Uterus (tissue), 4 donors: Measurements from ENCODE around the gene BCCIP. TPM values are rescaled to one million over a fixed set of nuclear protein-coding genes. Genes with fewer than 3 reads are reported as not detected.

Source experiments
- DNase-seq, 2 donors: peaks; one replicate each; pipeline ENCODE4 v3.0.0-alpha.2; 2019 to 2020
- H3K27ac ChIP-seq, 2 donors: fragments of 200-600 bp; sonication (generic); 1 replicate in 1 of 2; 2 replicates in 1 of 2; pipeline ENCODE4 v1.5.1; 2016 to 2018
- H3K27me3 ChIP-seq, 2 donors: fragments of 200-600 bp; sonication (generic); one replicate each; pipeline ENCODE4 v1.5.1; 2018 to 2019; ENCODE audit warnings: control low read depth in 1 of 2
- H3K36me3 ChIP-seq, 2 donors: fragments of 200-600 bp; sonication (generic); one replicate each; pipeline ENCODE4 v1.5.1; 2019; ENCODE audit warnings: control low read depth in 1 of 2
- H3K4me1 ChIP-seq, 2 donors: fragments of 200-600 bp; sonication (generic); one replicate each; pipeline ENCODE4 v1.5.1; 2018 to 2019; ENCODE audit warnings: control low read depth in 1 of 2
- H3K4me3 ChIP-seq, 2 donors: fragments of 200-600 bp; sonication (generic); 1 replicate in 1 of 2; 2 replicates in 1 of 2; pipeline ENCODE4 v1.5.1; 2018 to 2019; ENCODE audit warnings: mild to moderate bottlenecking in 1 of 2
- H3K9me3 ChIP-seq, 2 donors: fragments of 200-600 bp; sonication (generic); one replicate each; pipeline ENCODE4 v1.5.1; 2019; ENCODE audit warnings: control low read depth in 1 of 2
- POLR2A ChIP-seq, 2 donors: fragments of 450-650 bp; IDR thresholded peaks; one replicate each; pipeline ENCODE4 v1.6.1; 2016; ENCODE audit warnings: antibody characterized with exemption in 2 of 2, mild to moderate bottlenecking in 1 of 2, moderate library complexity in 1 of 2
- intact Hi-C: fragments of 100-400 bp; cut with DNase I; formaldehyde crosslinking; loops from one replicate; pipeline ENCODE4 v1.15.1; 2023; ENCODE audit warnings: low total_unique reads
- total RNA-seq, 4 donors: library from RNA; depleted of rRNA in 3 of 4; stranded (reverse); fragments of >200 nt in 3 of 4; gene quantifications; one replicate each; pipeline versions ENCODE4 v1.1.0 to v1.2.4, GENCODE V29; 2014 to 2023
- TF ChIP-seq, protein P1 (sequence below), 4 experiments: fragments of 200-600 bp in 2 of 4; fragments of 450-650 bp in 2 of 4; sonication (generic) in 2 of 4; IDR thresholded peaks; one replicate each; pipeline ENCODE4 v1.5.1; 2016 to 2019; ENCODE audit warnings: antibody characterized with exemption in 4 of 4, mild to moderate bottlenecking in 2 of 4, moderate library complexity in 1 of 4
- donor health status: DM: yes; HTN: yes; CAD: no.

BCCIP gene
- total RNA-seq, 4 donors from 2014 or later, result 10.8 to 59.0 (median 28.8) TPM

DNA sequence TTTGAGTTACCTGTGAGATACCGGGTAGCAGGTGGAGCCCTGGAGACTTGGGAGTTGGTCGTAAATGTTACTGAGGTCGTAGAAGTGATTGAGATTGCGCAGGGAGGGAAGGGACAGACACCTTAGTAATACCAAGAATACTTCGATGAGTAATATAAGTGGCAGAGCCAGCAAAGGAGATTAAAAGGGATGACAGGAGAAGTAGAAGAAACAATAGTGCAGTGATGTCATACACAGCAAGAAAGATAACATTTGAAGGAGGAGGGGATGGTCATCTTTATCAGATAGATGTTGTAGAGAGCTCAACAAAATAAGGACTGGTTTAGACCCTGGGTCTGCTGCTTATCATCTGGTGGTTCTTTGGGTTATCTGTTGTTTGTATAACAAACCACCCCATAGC lies 5.0 kb downstream of the BCCIP start:
- H3K27me3 ChIP-seq, result no peaks in the 10 kb centered on the region
- intact Hi-C loops, result no loop called here
- H3K36me3 ChIP-seq, result no peaks in the 10 kb centered on the region
- H3K4me1 ChIP-seq, result peaks cover 0 to 16% of the 10 kb centered on the region in 2 donors
- no peak overlapping the region for H3K4me3 ChIP-seq
- DNase-seq, result no peak
- TF ChIP-seq POLR2A (IDR thresholded peaks at IDR 0.05), result no peak
- TF ChIP-seq, protein P1, sequence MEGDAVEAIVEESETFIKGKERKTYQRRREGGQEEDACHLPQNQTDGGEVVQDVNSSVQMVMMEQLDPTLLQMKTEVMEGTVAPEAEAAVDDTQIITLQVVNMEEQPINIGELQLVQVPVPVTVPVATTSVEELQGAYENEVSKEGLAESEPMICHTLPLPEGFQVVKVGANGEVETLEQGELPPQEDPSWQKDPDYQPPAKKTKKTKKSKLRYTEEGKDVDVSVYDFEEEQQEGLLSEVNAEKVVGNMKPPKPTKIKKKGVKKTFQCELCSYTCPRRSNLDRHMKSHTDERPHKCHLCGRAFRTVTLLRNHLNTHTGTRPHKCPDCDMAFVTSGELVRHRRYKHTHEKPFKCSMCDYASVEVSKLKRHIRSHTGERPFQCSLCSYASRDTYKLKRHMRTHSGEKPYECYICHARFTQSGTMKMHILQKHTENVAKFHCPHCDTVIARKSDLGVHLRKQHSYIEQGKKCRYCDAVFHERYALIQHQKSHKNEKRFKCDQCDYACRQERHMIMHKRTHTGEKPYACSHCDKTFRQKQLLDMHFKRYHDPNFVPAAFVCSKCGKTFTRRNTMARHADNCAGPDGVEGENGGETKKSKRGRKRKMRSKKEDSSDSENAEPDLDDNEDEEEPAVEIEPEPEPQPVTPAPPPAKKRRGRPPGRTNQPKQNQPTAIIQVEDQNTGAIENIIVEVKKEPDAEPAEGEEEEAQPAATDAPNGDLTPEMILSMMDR (IDR thresholded peaks at IDR 0.05), result no peak
- no peak overlapping the region for H3K27ac ChIP-seq
- H3K9me3 ChIP-seq, result no peaks in the 10 kb centered on the region

DNA sequence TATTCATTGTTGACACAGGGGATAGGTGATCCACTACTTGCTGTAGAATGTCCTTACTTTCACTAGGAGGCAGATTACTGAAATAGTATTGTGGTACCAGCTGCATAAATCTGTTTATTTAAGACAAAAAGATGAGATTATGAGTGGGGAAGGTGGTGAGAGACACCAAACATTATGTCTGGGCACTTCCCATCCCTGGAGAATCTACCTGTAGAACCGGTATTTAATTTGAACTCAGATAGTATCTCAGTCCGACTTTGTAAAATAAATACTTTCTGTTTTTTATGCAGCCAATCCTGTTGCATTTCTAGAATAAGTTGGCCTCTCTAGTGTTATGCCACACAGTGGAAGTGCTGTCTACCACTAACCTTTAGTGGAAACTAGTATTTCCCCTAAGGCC lies 13.4 kb downstream of the BCCIP start:
- Histone ChIP-seq H3K36me3 (no peaks in the 10 kb centered on the region), H3K27ac (no peak overlapping the region)

DNA sequence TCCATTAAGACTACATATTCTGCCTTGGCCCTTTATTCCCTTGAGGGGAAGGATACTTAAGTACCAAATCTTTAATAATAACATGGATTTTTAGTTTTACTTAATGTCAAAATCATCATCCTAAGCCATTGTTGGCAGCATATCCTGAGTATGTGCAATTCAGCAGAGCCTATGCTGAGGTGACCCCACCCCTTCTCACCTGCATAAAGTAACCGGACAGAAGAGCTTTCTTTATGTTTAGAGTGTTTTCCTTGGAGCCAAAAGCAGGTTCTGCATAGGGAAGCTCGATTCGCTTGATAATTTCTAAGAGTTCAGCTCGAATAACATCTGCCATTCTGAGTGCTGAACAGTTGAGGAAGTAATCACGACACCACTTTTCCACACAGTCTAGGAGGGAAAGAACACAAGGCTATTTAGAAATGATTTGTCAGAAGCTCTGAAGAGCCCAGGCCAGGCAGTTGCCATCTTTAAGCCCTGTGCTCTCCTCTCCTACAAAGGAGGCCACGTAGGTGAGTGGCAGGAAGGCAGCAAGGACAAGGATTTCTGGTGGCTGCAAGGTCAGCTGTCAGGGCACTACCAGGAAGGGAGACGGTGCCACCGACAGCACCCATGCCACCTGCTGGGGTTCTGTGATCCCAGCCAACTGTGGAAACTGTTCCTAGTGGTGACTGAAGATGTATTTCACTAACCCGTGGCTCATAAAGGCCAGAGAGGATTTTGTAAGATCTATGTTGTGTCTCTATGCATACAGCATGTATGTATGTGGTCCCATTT lies 15.6 kb downstream of the BCCIP start:
- no peak for DNase-seq
- H3K27me3 ChIP-seq, result no peaks in the 10 kb centered on the region
- H3K4me1 ChIP-seq, result peaks cover 0 to 1% of the 10 kb centered on the region in 2 donors
- TF ChIP-seq POLR2A (IDR thresholded peaks at IDR 0.05), result no peak
- TF ChIP-seq, protein P1 (IDR thresholded peaks at IDR 0.05), result no peak
- no peak overlapping the region for H3K27ac ChIP-seq
- no peaks in the 10 kb centered on the region for H3K9me3 ChIP-seq
- no peak overlapping the region for H3K4me3 ChIP-seq
- intact Hi-C loops, result no loop called here
- no peaks in the 10 kb centered on the region for H3K36me3 ChIP-seq

More for the DNA sequence above, 13.4 kb downstream of the BCCIP start:
- no peaks in the 10 kb centered on the region for H3K4me1 ChIP-seq
- H3K9me3 ChIP-seq, result no peaks in the 10 kb centered on the region
- no peaks in the 10 kb centered on the region for H3K27me3 ChIP-seq
- no peak for TF ChIP-seq POLR2A (IDR thresholded peaks at IDR 0.05)
- TF ChIP-seq, protein P1 (IDR thresholded peaks at IDR 0.05), result no peak
- no peak for DNase-seq
- intact Hi-C loops, result no loop called here
- H3K4me3 ChIP-seq, result no peak overlapping the region

DNA sequence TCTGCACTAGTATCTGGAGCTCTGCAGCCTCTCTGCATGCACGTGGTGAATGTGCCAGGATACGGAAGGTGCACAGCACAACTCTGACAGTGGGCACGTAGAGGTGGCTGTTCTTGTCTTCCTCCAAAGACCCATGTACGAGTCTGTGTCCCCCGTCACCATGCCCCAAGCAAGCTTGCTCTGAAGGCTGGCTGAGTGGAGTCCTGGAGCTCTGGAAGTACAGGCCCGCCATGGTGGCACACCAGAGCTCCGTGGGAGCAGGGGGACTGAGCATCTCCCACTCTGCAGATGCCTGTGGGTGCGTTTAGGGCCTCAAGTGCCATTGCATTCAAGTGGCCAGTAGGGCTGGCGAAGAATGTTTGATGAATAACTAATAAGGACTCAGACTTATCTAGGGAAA lies 17.1 kb downstream of the BCCIP start:
- Histone ChIP-seq H3K27ac (no peak overlapping the region), H3K36me3 (no peaks in the 10 kb centered on the region), H3K4me3 (no peak overlapping the region), H3K9me3 (no peaks in the 10 kb centered on the region), H3K27me3 (no peaks in the 10 kb centered on the region), H3K4me1 (peaks cover 0 to 8% of the 10 kb centered on the region in 2 donors)
- no peak for DNase-seq
- TF ChIP-seq, protein P1 (IDR thresholded peaks at IDR 0.05), result no peak
- TF ChIP-seq POLR2A (IDR thresholded peaks at IDR 0.05), result no peak
- intact Hi-C loops, result no loop called here

- intact Hi-C loops, result no loop called here
Observed at GRCh38 chr10:125840955-125841354, 17.6 kb downstream of the BCCIP start.

More at GRCh38 chr10:125840955-125841354, 17.6 kb downstream of the BCCIP start:
- Histone ChIP-seq H3K27me3 (no peaks in the 10 kb centered on the region), H3K4me3 (no peak overlapping the region), H3K36me3 (no peaks in the 10 kb centered on the region), H3K9me3 (no peaks in the 10 kb centered on the region), H3K4me1 (peaks cover 0 to 8% of the 10 kb centered on the region in 2 donors), H3K27ac (no peak overlapping the region)
- TF ChIP-seq, protein P1 (IDR thresholded peaks at IDR 0.05), result no peak
- TF ChIP-seq POLR2A (IDR thresholded peaks at IDR 0.05), result no peak
- DNase-seq, result no peak
